Articular chondrocyte of knee joint (primary cell): ENCODE measurements around the gene PKNOX1. TPM values are rescaled to one million over a fixed set of nuclear protein-coding genes. Genes with fewer than 3 reads are reported as not detected.

ENCODE experiments used
- small RNA-seq: library from RNA; depleted of rRNA; stranded (forward); fragments of <200 nt; gene quantifications from one replicate; pipeline ENCODE3, GENCODE V24; 2012
- total RNA-seq: library from RNA; depleted of rRNA; stranded (reverse); fragments of >200 nt; gene quantifications from 2 replicates; pipeline ENCODE4 v1.2.3, GENCODE V29; 2012

The PKNOX1 gene
- total RNA-seq: 11.2 and 14.4 TPM in 2 replicates

DNA sequence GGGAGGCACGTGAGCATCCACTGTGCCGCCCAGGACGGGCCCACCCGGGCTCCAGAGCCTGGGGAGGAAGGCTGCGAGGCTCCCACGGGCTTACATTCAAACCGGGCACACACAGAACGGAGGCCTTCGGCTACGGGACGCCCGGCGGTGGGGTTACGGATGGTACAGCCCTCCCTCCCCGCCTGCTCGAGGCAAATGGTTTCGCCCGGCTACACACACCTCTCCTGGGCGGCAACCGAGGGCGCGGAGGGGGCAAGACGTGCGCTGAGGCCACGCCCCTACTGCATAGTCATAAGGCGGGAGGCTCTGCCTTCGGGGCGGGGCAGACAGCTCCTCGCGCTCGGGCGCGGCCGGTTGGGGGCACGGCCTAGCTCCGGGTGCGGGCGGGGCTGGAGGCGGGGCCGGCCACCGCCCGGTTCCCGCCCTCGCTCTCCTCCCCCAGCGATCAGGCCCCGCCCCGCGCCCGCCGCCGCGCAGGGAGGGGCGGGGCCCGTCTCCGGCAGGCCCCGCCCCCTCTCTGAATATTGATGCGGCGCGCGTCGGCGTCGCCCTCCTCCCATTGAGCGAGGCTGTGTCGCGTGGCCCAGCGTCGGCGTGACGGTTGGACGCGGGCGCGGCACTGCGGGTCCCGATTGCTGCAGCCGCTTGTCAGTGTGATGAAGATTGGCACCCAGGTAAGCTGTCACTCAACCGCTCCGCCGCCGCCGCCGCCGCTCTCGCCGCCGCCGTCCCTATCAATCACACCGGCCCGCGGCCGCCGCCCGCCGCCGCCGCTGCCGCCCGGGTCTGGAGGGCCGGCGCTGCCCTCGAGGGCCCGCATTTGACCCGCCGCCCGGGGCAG, at the start of gene PKNOX1:
Gene PKNOX1, plus strand, starts transcription at position 572 of the 841 bp plus-strand sequence. CDS start 29,820 bp downstream, outside the sequence.

DNA sequence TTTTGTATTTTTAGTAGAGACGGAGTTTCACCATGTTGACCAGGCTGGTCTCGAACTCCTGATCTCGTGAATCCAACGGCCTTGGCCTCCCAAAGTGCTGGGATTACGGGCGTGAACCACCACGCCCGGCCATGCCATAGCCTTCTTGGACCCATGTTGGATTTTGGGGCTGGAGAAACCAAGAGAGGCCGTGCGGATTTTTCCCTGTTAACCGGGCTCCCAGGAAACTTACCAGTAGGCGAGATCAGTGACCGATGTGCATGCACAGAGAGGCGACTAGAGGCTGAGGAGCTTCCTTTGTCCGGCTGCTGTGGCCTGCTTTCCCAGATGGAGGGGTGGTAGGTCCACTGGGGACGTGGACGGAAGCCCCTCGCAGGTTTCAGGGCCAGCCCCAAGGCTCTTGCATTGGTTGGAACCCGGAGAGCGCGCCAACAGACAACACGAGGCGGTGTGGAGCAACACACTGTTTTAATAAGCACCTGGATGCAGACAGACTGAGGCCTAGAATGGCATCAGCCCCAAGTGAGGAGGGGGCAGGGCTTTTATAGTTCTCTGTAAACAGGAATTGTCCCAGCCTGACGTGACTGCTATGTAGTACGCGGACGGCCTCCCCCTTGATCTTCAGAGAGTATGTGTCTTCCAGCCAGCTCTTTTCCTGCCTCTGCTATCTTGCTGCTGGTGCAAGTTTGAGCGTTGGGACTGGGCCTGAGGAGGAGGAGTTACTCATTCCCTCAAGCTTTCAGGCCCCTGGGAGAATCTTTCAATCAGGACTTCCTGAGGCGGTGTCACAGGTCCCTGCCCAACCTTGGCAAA, 49.0 kb upstream of the PKNOX1 start, which contains the start of gene ERVH48-1:
Gene ERVH48-1, minus strand, starts transcription at position 517 of the 813 bp plus-strand sequence. CDS start 6,624 bp downstream, outside the sequence.

DNA sequence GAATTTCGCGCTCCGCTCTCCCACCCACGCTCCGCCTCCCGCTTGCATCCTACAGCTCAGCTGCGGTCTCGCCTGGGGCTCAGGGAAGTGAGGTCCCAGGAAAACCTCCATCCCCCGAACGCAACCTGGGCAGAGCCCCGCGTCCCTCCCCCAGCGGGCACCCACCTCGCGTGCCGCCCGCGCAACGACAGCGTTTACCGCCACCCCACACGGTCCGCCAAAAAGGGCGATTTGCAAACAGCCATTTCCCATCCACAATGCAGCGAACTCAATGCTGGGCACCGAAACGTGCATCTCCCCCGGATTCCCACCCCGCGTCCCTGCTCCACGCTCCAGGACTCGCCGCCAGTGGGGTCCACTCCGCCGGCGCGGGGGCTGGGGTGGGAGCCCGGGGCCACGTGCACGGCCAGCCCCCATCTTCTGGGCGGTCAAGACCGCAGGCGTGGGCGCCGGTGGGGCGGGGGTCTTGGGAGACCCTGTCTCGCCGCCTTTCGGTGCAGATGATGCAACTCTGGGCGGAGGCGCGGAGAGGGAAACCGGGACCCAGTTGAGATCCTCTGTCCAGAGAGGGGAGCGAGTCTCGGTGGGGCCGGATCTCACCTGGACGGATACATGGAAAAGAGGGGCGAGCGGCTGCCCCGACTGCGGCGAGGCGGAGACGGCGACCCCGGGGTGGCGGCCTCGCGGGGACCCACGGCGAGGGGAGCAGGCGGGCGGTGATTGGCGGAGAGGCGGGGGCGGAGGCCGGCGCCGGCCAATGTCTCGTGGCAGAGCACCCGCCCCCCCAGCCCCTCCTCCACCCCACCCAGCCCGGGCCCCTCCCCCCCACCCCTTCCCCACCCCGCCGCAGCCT, 101.0 kb downstream of the PKNOX1 start, which contains the start of gene CBS:
Gene CBS, minus strand, starts transcription at position 666 of the 853 bp plus-strand sequence. CDS start 3,642 bp downstream, outside the sequence.

Small RNA genes within 50 kb of the gene (small RNA-seq; reads per million reads assigned to genes)
- not detected for gene MIR5692B

Other genes with a start within 250 kb of the PKNOX1 start
- 8.1 and 8.8 TPM in 2 replicates for gene WDR4, start 95.0 kb upstream of the PKNOX1 start, total RNA-seq
- gene NDUFV3, start 81.3 kb upstream of the PKNOX1 start, total RNA-seq: 63.6 and 64.4 TPM in 2 replicates
- not detected in 2 replicates for gene ERVH48-1, start 48.9 kb upstream of the PKNOX1 start, total RNA-seq
- 16.2 and 31.9 TPM in 2 replicates for gene CBS, start 101.3 kb downstream of the PKNOX1 start, total RNA-seq
- 17.4 and 43.5 TPM in 2 replicates for gene U2AF1, start 133.0 kb downstream of the PKNOX1 start, total RNA-seq
- gene CRYAA, start 194.4 kb downstream of the PKNOX1 start, total RNA-seq: not detected in 2 replicates